Stomach (tissue), 4 donors: ENCODE results near the gene LGALS1.

Experiments used
- POLR2A ChIP-seq, 4 donors: fragments of 450-650 bp; IDR thresholded peaks; one replicate each; pipeline ENCODE4 v1.6.1; 2016; ENCODE audit warnings: antibody characterized with exemption in 4 of 4, control low read depth in 2 of 4, mild to moderate bottlenecking in 1 of 4, moderate library complexity in 1 of 4
- POLR2AphosphoS5 ChIP-seq, 3 donors: sonication (generic); formaldehyde crosslinking; IDR thresholded peaks; one replicate each; pipeline ENCODE4 v1.6.1; 2016; ENCODE audit warnings: antibody characterized with exemption in 3 of 3
- TF ChIP-seq, protein P1 (sequence below), 7 experiments: fragments of 450-650 bp in 4 of 7; fragments of 200-600 bp in 3 of 7; sonication (generic) in 3 of 7; IDR thresholded peaks; one replicate each; pipeline ENCODE4 v1.5.1; 2016 to 2019; ENCODE audit warnings: antibody characterized with exemption in 7 of 7, control low read depth in 2 of 7, mild to moderate bottlenecking in 1 of 7

DNA sequence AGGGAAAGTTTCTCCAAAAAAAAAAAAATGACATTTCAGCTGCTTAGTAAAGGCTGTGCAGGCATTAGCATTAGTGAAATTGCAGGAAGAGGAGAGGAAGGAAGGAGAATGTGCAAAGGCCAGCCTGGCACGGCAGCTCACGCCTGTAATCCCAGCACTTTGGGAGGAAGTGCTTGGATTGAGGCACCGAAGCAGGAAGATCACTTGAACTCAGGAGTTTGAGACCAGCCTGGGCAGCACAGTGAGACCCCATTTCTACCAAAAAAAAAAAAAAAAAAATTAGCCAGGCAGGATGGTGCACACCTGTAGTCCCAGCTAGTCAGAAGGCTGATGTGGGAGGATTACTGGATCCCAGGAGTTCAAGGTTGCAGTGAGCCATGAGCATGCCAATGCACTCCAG, 29.2 kb downstream of the LGALS1 start:
- TF ChIP-seq POLR2AphosphoS5 (IDR thresholded peaks at IDR 0.05) (no peak), POLR2A (IDR thresholded peaks at IDR 0.05) (no peak)
- TF ChIP-seq, protein P1, sequence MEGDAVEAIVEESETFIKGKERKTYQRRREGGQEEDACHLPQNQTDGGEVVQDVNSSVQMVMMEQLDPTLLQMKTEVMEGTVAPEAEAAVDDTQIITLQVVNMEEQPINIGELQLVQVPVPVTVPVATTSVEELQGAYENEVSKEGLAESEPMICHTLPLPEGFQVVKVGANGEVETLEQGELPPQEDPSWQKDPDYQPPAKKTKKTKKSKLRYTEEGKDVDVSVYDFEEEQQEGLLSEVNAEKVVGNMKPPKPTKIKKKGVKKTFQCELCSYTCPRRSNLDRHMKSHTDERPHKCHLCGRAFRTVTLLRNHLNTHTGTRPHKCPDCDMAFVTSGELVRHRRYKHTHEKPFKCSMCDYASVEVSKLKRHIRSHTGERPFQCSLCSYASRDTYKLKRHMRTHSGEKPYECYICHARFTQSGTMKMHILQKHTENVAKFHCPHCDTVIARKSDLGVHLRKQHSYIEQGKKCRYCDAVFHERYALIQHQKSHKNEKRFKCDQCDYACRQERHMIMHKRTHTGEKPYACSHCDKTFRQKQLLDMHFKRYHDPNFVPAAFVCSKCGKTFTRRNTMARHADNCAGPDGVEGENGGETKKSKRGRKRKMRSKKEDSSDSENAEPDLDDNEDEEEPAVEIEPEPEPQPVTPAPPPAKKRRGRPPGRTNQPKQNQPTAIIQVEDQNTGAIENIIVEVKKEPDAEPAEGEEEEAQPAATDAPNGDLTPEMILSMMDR (IDR thresholded peaks at IDR 0.05): no peak
